ENCODE measurements around the gene DCN.

- no peak for TF ChIP-seq POLR2A (IDR thresholded peaks at IDR 0.05)
- TF ChIP-seq CTCF (IDR thresholded peaks at IDR 0.05), result peak in 5 of 6 experiments; percentile 28 to 65 (median 55)
Measured at GRCh38 chr12:91178139-91178561, 4.5 kb downstream of the DCN start.
